DMS 273 (cell line): ENCODE measurements around the gene DHRS12.

ENCODE experiments used
- DNase-seq: peaks from one replicate; lab custom pipeline; 2025; ENCODE audit not compliant: unreplicated experiment; lab: John Stamatoyannopoulos, UW

DHRS12 gene

DNA sequence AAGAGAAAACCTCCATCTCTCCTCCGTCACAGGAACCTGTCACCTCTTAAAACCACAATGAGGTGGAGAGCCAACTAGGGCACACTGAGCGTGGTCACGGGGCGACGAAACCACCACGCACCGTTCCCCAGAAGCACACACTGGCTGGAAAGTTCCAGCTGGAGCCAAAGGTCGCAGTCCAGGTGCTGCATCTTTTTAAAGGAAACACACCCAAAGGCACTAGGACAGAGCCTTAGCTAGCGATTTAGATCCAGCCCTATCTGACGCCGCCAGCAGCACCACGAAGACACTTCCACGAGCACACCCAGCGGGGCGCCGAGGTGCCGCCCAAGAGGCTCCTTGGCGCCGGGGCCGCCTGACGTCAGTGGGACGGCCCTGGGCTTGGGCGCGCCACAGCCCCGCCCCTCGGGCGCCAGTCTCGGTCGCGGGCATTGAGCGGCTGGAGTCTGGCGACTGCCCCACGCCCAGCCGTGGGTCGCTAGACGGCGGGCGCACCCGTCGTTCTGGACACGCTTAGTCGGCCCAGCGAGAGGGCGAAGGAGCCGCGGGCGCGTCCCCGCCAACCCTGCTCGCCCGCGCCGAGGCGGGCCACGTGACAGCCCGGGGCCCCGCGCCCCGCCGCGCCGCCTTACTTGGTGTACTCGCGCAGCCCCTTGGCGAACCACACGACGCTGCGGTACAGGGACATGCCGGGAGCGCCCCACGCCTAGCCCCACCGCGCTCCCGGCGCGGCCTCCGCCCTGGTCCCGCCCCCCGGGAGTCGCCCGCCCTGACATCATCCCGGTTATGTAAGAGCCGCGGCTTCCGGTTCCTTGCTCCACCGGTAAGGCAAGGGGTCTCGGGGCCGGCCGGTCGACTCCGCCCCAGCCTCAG is at the start of gene DHRS12:
Gene DHRS12, minus strand, starts transcription at position 742 of the 873 bp plus-strand sequence. CDS start 4,504 bp downstream, outside the sequence.
- DNase-seq: peak; percentile 88

DNA sequence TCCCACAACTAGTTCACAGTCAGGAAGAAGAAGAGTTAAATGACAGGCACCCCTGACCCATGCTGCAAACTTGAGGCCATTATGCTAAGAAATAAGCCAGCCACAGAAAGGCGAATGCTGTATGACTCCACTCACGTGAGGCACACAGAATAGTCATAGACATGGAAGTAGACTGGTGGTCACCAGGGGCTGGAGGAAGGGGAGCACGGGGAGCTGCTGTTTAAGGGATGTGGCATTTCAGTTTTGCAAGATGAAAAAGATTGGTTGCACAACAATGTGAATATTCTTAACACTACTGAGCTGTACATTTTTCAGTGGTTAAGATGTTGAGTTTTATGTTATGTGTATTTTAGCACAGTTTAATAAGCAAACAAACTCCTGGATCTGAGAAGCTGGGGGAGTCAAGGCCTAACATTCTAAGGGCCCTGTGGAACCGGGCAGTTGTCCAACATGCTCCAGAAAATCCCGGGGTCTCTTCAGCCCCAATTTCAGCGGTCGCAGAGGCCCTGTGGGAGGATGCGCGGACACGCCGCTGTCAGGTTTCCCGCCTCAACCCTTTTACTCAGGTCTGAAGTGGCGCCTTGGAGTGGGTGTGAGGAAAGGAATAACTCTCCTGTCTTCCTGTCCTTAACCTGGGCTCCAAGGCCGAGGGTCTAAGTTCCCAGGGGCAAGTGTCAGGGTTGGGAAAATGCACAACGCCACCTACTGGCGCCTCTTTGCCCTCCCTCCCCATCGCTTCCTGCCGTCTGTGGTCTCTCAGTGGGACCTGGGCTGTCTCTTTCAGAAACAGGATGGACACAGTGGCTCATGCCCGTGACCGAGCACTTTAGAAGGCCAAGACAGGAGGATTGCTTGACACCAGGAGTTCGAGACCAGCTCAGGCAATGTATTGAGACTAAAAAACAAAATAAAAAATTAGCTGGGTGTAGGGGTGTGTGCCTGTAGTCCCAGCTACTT is 45.5 kb upstream of the DHRS12 start:
- peak; percentile 27 for DNase-seq

DNA sequence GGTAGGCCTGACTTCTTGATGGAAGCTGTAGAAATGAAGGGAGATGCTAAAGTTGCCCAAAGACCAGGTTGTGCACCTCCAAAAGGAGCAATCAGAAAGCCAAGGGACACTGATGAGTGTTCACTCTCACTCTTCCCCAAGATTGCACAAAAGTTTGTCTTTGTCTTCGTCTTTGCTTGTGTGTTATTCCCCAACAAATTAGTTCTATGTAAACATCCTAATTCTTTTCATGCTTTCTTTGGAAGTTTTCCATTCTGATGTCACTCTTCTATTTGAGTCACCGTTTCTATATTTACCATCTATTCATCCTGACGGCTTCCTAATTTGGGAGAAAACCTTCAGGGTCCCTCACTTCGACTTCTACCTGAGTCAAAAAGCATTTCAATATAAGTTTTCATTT is 44.7 kb upstream of the DHRS12 start:
- no peak for DNase-seq

DNA sequence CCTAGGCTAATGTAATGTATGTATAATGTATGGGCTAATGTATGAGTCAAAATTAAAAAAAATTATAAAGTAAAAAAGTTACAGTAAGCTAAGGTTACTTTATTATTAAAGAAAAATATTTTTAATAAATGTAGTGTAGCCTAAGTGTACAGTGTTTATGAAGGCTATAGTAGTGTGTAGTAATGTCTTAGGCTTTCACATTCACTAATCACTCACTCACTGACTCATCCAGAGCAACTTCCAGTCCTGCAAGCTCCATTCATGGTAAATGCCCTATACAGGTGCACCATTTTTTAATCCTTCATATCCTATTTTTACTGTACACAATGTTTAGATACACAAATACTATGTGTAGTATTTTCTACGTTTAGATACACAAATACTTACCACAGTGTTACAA is 42.8 kb upstream of the DHRS12 start:
- DNase-seq: no peak

DNA sequence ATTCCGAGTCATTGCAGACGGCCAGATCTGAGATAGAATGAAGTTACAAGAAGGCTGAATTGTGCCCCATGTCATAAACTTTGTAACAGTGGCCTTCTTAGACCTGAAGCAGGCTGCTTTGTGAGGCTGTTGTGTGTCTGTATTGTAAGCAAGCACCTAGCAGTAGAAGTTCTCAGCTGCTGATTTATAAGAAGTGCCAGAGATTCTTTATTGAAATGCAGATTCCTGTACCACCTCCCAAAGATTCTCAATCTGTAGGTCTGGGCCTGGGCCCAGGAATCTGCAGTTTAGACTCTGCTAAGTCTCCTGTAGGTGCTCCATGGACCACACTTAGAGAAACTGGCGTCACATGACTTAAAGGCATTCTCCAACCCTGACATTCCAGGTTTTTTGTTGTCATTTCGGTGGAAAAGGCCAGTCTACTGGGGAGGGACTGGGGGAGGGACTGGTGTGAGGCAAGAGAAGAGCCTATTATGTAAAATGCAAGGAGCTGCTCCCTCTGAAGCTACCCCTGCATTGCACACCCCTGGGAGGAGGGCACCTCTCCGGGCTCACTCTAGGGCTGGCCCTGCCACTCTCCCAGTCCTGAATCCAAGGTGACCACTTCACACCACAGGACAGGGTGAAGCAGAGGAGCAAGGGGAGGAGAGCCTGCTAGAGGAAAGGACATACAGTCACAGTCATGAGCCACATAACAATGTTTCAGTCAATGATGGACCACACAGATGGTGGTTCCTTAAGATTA is 41.8 kb upstream of the DHRS12 start:
- no peak for DNase-seq

DNA sequence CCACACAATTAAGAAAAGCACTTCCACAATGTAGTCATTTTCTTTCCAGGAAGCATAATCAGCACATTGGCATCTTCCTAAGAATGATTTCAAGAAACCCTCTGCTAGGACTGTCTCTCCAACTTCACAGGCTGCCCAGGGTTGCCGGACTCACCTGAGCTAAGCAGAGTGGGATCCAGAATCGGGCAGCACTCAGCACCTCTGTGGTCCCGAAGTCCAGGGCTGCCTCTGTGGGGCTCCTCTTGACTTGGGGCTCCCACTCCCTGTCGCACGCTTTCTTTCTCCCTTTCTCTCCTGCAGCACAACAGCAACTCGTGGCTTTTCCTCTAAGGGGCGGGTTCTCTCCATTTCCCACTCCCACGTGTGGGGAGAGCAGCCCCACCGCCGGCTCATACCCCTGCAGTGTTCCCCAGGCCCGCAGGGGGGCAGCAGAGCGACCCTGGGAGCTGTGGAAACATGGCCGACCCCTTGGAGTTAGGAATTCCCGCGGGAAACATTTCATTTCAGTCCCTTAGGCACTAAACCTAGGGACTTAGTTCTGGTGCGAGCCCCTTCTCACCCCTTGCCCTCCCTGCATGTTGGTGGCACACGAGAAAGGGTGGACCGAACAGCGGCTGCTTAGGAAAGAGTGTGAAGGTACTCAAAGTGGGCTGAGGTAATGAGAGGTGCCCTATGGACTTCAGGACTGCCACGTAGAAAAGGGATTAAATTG is 41.1 kb upstream of the DHRS12 start, which contains the start of gene TMEM272:
Gene TMEM272, minus strand, starts transcription at position 316 of the 712 bp plus-strand sequence. CDS start 6,647 bp downstream, outside the sequence.
- peak; percentile 76 for DNase-seq

DNA sequence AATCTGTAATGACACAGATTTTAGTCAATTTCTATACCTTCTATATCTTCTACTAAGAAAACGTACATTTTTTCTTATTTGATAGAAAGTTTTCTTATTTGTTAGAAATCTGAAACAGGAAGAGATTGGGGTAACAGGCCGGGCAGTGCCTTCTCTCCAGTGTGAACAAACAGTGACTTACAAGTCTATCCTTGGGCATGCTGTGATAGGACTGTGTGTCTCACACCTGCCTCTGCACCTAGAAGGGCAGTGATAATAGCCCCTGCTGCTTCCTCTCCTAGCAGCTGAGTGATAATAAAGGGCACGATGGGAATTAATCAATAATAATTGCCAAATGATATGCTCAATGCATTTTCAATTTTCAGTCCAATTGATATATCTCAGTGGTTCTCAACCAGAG is 39.6 kb upstream of the DHRS12 start:
- no peak for DNase-seq

DNA sequence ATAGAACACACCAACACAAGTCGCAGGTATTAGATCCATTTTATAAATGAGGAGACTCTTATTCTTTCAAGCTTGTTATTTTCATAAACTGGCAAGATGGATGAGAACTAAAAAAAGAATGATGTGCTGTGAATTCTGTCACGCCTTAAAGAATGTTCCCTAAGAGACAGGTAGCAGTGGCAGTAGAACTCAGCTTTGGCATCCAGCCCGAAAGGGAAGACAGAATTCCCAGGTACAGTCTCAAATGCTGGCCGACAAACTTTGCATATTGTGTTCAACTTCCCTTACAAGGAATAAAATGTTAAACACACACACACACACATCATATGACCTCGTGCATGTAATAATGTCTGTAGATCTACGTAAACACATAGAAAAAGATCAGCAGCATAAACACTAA is 37.8 kb upstream of the DHRS12 start:
- DNase-seq: no peak

DNA sequence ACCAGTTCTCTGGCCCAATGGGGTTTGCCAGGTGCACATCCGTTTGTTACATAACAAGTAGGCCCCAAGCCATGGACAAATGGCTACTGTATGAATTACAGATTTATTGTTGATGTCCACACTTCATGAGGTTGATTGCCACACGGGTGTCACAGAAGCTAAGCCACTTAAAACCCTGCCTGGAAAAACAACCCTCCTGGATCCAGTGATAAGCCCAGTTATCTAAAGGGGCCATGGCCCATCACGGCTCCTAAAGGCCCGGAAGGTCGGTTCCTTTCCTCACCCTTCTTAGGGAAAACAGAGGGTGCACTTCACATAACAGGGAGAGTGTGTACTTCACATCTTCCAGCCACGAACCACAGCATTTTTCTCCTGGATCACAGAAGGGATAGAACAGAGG is 37.0 kb upstream of the DHRS12 start:
- no peak for DNase-seq

DNA sequence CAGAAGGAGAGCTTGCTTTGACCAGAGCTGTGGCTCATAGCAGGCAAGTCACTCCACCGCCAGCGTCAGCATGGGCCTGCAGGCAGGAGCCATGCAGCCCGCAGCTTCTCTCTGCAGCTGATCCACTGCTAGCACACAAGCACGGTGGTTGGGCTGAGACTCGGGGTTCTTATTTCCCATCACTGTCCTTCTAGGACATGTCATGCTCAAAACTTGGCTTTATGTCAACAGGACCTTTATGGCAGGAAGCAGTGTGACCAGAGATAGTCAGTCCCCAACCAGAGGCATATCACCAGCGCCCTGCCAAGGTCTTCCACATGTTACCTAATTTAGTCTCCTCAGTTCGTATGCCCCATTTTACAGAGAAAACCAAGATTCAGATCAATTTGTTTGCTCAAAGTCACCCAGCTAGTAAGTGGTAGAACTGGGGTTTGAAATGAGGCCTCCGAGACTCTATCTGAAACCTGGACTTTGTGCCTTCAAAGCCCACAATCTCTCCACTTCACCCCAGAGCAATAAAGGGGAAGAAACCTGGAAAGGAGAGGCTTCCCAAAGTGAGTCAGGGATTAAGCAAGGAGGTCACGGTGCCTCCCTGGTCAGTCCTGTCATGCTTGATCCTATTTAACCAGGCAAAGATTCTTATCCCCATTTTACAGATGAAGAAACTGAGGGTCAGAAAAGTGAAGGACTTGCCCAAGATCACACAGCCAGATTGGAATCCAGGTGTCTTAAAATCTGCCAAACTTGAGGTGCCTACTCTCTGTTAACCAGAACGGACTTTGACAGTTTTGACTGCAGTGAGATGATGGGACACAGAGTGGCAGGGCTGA is 36.0 kb upstream of the DHRS12 start:
- DNase-seq: no peak

- no peak for DNase-seq
These were observed 34.4 kb upstream of the DHRS12 start for GRCh38 chr13:51838240-51838846.

GRCh38 chr13:51837016-51837415 is 33.1 kb upstream of the DHRS12 start:
- no peak for DNase-seq

DNA sequence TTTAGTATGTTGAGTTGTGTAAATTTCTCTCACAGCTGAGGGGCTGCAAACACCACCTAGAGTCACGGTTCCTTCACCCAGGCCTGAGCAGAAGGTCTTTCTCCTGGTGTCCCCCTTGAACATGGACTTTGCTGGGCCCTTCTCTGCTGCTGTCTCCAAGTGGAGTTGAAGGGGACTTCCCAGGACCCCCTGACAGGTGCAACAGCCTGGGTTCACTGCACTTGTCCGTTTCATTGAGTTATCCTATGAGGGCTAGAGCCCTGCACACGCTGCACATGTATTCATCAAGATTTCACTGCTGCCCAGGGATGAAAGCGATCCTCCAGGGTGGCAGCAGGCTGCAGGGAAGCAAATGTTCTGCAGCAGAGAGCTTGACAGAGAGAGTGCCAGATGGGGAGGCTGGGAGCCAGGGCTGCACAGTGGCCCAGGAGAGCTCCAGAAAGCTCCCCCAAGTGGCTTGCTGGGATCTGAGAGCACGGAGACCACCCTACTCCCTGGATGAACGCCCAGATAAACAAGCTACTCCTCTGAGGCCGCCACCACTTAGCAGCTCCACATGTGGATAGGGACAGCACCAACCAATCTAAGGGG is 30.7 kb upstream of the DHRS12 start:
- DNase-seq: peak; percentile 93

DNA sequence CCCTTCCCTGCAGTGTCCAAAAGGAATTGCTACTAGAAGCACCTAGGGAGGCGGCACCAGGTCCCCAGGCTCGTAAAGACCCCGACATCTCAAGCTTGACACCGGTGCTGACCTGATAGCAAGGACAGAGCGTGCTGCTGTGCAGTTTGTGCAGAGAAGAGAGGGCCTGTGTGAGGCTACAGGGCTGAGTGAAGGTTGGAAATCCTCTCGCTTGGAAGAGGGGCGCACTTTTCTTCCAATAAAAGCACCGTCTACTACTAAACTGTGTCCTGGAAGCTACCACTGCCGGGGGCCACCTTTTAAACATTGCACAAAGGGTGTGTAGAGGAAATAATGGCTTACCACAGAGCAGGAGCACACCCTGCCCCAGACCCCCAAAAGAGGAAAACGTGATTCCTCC is 30.0 kb upstream of the DHRS12 start:
- DNase-seq: no peak

- peak; percentile 52 for DNase-seq
These were observed 28.6 kb upstream of the DHRS12 start for GRCh38 chr13:51832471-51833152.

GRCh38 chr13:51831519-51831918 is 27.6 kb upstream of the DHRS12 start:
- DNase-seq: no peak

GRCh38 chr13:51829568-51829899 is 25.6 kb upstream of the DHRS12 start:
- DNase-seq: no peak
